ENCODE data around the gene PARL.

GRCh38 chr3:183807209-183807728 is 77.4 kb downstream of the PARL start:
- TF ChIP-seq POLR2AphosphoS5 (IDR thresholded peaks at IDR 0.05; ENCODE audit: borderline replicate concordance, low read depth, low read length) (no peak), EZH2 (IDR thresholded peaks at IDR 0.05) (no peak)
